Neural cell (in vitro differentiated cells): ENCODE results near the gene NADK2. TPM values are rescaled to one million over a fixed set of nuclear protein-coding genes. Genes with fewer than 3 reads are reported as not detected.

Source experiments
- H2AFZ ChIP-seq: fragments of 200-600, 300-800 bp; sonication (generic), shearing (Covaris generic); 2 replicates; pipeline ENCODE4 v1.6.0; 2014; ENCODE audit warnings: low read depth, mild to moderate bottlenecking, antibody characterized with exemption, low read length, moderate library complexity
- H3F3A ChIP-seq: fragments of 200-600 bp; shearing (Covaris generic); 2 replicates; pipeline ENCODE4 v1.6.1; 2016; ENCODE audit warnings: mild to moderate bottlenecking, moderate library complexity, mixed read lengths, antibody characterized with exemption, low read length; ENCODE audit not compliant: insufficient read depth, poor library complexity, severe bottlenecking
- H3K27ac ChIP-seq: fragments of 200-600, 300-800 bp; sonication (generic), shearing (Covaris generic); 2 replicates; pipeline ENCODE4 v1.5.1; 2014; ENCODE audit warnings: mild to moderate bottlenecking, low read length, moderate library complexity
- H3K27me3 ChIP-seq: fragments of 300-800, 200-600 bp; sonication (generic), shearing (Covaris generic); 2 replicates; pipeline ENCODE4 v1.6.0; 2014; ENCODE audit warnings: mild to moderate bottlenecking, low read depth, low read length, moderate library complexity; ENCODE audit not compliant: insufficient read depth
- H3K36me3 ChIP-seq: fragments of 300-800, 200-600 bp; sonication (generic), shearing (Covaris generic); 2 replicates; pipeline ENCODE4 v1.5.1; 2014; ENCODE audit warnings: mild to moderate bottlenecking, antibody characterized with exemption, low read length, moderate library complexity; ENCODE audit not compliant: insufficient read depth
- H3K4me2 ChIP-seq: fragments of 300-800, 200-600 bp; sonication (generic), shearing (Covaris generic); 2 replicates; pipeline ENCODE4 v1.6.0; 2014; ENCODE audit warnings: mild to moderate bottlenecking, low read length
- H3K4me3 ChIP-seq: fragments of 300-800, 200-600 bp; sonication (generic), shearing (Covaris generic); 2 replicates; pipeline ENCODE4 v1.5.1; 2014; ENCODE audit warnings: mild to moderate bottlenecking, low read length, moderate library complexity
- H3K79me2 ChIP-seq: fragments of 200-600 bp; shearing (Covaris generic); replicated peaks from 2 replicates; pipeline ENCODE4 v1.6.0; 2014; ENCODE audit warnings: mild to moderate bottlenecking, low read length, moderate library complexity; ENCODE audit not compliant: insufficient read depth
- H3K9ac ChIP-seq: fragments of 300-800, 200-600 bp; sonication (generic), shearing (Covaris generic); 2 replicates; pipeline ENCODE4 v1.6.1; 2016; ENCODE audit warnings: mild to moderate bottlenecking, low read length, mixed read lengths
- H3K9me2 ChIP-seq: fragments of 200-600 bp; shearing (Covaris generic); 2 replicates; pipeline ENCODE4 v1.6.1; 2016; ENCODE audit warnings: mild to moderate bottlenecking, low read length, mixed read lengths; ENCODE audit not compliant: insufficient read depth
- H3K9me3 ChIP-seq: fragments of 200-600, 300-800 bp; sonication (generic), shearing (Covaris generic); 2 replicates; pipeline ENCODE4 v1.6.1; 2016; ENCODE audit warnings: mild to moderate bottlenecking, mixed run types, low read length, moderate library complexity, mixed read lengths
- H4K20me1 ChIP-seq: fragments of 200-600 bp; shearing (Covaris generic); 2 replicates; pipeline ENCODE4 v1.6.1; 2016; ENCODE audit warnings: mild to moderate bottlenecking, mixed run types; ENCODE audit not compliant: insufficient read depth
- EP300 ChIP-seq: fragments of 450-650 bp; conservative IDR thresholded peaks from 2 replicates; pipeline ENCODE4 v1.6.1; 2014; ENCODE audit warnings: antibody characterized with exemption, mild to moderate bottlenecking, moderate library complexity; ENCODE audit not compliant: poor library complexity, severe bottlenecking
- EZH2 ChIP-seq: fragments of 200-600, 300-800 bp; shearing (Covaris generic), sonication (generic); IDR thresholded peaks from 2 replicates; pipeline ENCODE4 v1.6.1; 2014; ENCODE audit warnings: antibody characterized with exemption, low read length, borderline replicate concordance, mild to moderate bottlenecking; ENCODE audit not compliant: insufficient read depth, poor library complexity, severe bottlenecking
- MXI1 ChIP-seq: fragments of 450-650 bp; conservative IDR thresholded peaks from 2 replicates; pipeline ENCODE4 v1.6.1; 2014; ENCODE audit warnings: antibody characterized with exemption, mild to moderate bottlenecking; ENCODE audit not compliant: poor library complexity, severe bottlenecking
- POLR2AphosphoS5 ChIP-seq: IDR thresholded peaks from 2 replicates; pipeline ENCODE4 v1.6.1; 2012
- RAD21 ChIP-seq: fragments of 450-650 bp; conservative IDR thresholded peaks from 2 replicates; pipeline ENCODE4 v1.6.1; 2014; ENCODE audit warnings: antibody characterized with exemption, mild to moderate bottlenecking, moderate library complexity
- SMC3 ChIP-seq: fragments of 450-650 bp; conservative IDR thresholded peaks from 2 replicates; pipeline ENCODE4 v1.6.1; 2014; ENCODE audit warnings: antibody characterized with exemption, mild to moderate bottlenecking, moderate library complexity; ENCODE audit not compliant: poor library complexity
- TAF1 ChIP-seq: IDR thresholded peaks from 2 replicates; pipeline ENCODE4 v1.6.1; 2012; ENCODE audit warnings: low read depth
- polyA plus RNA-seq: library from polyadenylated mRNA; depleted of rRNA; stranded (reverse); fragments of >200 nt; gene quantifications from 2 replicates; pipeline ENCODE4 v1.2.3, GENCODE V29; 2014
- TF ChIP-seq, protein P1 (sequence below): IDR thresholded peaks from 2 replicates; pipeline ENCODE4 v1.6.1; 2012; ENCODE audit warnings: borderline replicate concordance
- TF ChIP-seq, protein P2 (sequence below): fragments of 450-650 bp; IDR thresholded peaks from 2 replicates; pipeline ENCODE4 v1.5.1; 2014; ENCODE audit warnings: antibody characterized with exemption, mild to moderate bottlenecking, moderate library complexity; ENCODE audit not compliant: poor library complexity, severe bottlenecking

Gene NADK2
- polyA plus RNA-seq, 1 donor from 2014 or later: 66.8 TPM

DNA sequence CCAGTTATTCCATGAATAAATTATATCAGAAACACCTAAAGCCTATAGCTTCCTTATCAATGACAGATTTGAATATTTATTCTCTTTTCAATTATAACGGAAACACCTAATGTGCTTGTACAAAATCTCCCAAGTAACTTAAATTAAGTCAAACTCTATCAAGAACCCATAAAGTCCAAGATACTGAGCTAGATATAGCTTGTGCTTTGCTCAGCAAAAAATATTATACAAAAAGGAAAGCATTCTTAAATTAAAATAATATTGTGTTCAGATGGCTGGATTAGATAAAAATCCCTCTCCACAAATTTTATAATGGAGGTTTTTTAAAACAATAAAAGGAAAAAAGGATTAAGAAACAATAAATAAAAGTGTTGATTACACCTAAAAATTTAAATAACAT lies 23.7 kb downstream of the NADK2 start:
- Histone ChIP-seq H3F3A (no peaks in the 10 kb centered on the region), H2AFZ (no peak overlapping the region), H3K9me2 (no peaks in the 10 kb centered on the region), H3K9ac (no peak overlapping the region), H3K79me2 (no peaks in the 10 kb centered on the region), H3K4me3 (no peak overlapping the region), H3K36me3 (peaks cover 9% of the 10 kb centered on the region), H3K27ac (no peak overlapping the region), H4K20me1 (no peaks in the 10 kb centered on the region), H3K4me2 (no peak overlapping the region), H3K9me3 (no peaks in the 10 kb centered on the region), H3K27me3 (no peaks in the 10 kb centered on the region)
- TF ChIP-seq POLR2AphosphoS5 (no peak), MXI1 (no peak), EZH2 (no peak), SMC3 (no peak), TAF1 (no peak), RAD21 (no peak)
- TF ChIP-seq, protein P1, sequence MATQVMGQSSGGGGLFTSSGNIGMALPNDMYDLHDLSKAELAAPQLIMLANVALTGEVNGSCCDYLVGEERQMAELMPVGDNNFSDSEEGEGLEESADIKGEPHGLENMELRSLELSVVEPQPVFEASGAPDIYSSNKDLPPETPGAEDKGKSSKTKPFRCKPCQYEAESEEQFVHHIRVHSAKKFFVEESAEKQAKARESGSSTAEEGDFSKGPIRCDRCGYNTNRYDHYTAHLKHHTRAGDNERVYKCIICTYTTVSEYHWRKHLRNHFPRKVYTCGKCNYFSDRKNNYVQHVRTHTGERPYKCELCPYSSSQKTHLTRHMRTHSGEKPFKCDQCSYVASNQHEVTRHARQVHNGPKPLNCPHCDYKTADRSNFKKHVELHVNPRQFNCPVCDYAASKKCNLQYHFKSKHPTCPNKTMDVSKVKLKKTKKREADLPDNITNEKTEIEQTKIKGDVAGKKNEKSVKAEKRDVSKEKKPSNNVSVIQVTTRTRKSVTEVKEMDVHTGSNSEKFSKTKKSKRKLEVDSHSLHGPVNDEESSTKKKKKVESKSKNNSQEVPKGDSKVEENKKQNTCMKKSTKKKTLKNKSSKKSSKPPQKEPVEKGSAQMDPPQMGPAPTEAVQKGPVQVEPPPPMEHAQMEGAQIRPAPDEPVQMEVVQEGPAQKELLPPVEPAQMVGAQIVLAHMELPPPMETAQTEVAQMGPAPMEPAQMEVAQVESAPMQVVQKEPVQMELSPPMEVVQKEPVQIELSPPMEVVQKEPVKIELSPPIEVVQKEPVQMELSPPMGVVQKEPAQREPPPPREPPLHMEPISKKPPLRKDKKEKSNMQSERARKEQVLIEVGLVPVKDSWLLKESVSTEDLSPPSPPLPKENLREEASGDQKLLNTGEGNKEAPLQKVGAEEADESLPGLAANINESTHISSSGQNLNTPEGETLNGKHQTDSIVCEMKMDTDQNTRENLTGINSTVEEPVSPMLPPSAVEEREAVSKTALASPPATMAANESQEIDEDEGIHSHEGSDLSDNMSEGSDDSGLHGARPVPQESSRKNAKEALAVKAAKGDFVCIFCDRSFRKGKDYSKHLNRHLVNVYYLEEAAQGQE: no peak

DNA sequence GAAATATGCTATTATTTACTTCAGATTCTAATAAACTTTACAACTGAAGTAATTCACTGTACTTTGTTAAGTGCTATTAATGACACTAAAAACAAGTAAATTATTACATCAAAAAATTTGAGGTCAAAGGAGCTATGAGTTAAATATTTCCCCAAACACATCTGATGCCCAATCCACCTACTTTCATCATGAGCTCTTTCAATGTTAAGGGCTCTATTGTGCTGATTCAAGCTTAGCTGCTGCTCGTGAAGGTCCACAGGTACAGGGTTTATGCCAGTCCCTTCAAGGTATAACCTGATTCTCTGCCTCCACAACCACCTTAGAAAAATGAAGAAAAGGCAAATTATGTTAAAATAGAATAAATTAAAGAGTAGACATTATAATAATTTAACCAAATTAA lies 24.2 kb downstream of the NADK2 start:
- H3K9me2 ChIP-seq: no peaks in the 10 kb centered on the region
- H3K4me3 ChIP-seq: no peak overlapping the region
- peaks cover 9% of the 10 kb centered on the region for H3K36me3 ChIP-seq
- H3K9ac ChIP-seq: no peak overlapping the region
- no peaks in the 10 kb centered on the region for H3K9me3 ChIP-seq
- H3K79me2 ChIP-seq: no peaks in the 10 kb centered on the region
- H2AFZ ChIP-seq: no peak overlapping the region
- no peaks in the 10 kb centered on the region for H3F3A ChIP-seq
- no peak overlapping the region for H3K27ac ChIP-seq
- H3K27me3 ChIP-seq: no peaks in the 10 kb centered on the region
- no peaks in the 10 kb centered on the region for H4K20me1 ChIP-seq
- TF ChIP-seq TAF1 (no peak), EZH2 (no peak), EP300 (no peak), SMC3 (no peak), MXI1 (no peak), POLR2AphosphoS5 (no peak), RAD21 (no peak)
- TF ChIP-seq, protein P1: no peak
- TF ChIP-seq, protein P2, sequence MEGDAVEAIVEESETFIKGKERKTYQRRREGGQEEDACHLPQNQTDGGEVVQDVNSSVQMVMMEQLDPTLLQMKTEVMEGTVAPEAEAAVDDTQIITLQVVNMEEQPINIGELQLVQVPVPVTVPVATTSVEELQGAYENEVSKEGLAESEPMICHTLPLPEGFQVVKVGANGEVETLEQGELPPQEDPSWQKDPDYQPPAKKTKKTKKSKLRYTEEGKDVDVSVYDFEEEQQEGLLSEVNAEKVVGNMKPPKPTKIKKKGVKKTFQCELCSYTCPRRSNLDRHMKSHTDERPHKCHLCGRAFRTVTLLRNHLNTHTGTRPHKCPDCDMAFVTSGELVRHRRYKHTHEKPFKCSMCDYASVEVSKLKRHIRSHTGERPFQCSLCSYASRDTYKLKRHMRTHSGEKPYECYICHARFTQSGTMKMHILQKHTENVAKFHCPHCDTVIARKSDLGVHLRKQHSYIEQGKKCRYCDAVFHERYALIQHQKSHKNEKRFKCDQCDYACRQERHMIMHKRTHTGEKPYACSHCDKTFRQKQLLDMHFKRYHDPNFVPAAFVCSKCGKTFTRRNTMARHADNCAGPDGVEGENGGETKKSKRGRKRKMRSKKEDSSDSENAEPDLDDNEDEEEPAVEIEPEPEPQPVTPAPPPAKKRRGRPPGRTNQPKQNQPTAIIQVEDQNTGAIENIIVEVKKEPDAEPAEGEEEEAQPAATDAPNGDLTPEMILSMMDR: no peak
- H3K4me2 ChIP-seq: no peak overlapping the region
